ENCODE results near the gene C4BPA. TPM values are rescaled to one million over a fixed set of nuclear protein-coding genes. Genes with fewer than 3 reads are reported as not detected.

The C4BPA gene
- total and polyA plus RNA-seq, 4 donors, result 0.33 to 0.50 TPM; not detected in 2

GRCh38 chr1:207151920-207152319 is 47.9 kb downstream of the C4BPA start:
- no peaks in the 10 kb centered on the region for H3K36me3 ChIP-seq (ENCODE audit: control insufficient read depth in 1 of 2, insufficient read depth in 2 of 2, low read length in 1 of 2)
- intact Hi-C loops (cut with DNase I), result no loop called here
- H3K27me3 ChIP-seq (ENCODE audit: control insufficient read depth in 1 of 2, insufficient read depth in 2 of 2, low read length in 1 of 2), result no peaks in the 10 kb centered on the region
- no peak overlapping the region for H3K4me3 ChIP-seq (ENCODE audit: low read length in 2 of 2)
- H3K4me1 ChIP-seq (ENCODE audit: control insufficient read depth in 1 of 2, insufficient read depth in 2 of 2, low read length in 2 of 2), result no peaks in the 10 kb centered on the region
- no peak overlapping the region for H3K27ac ChIP-seq (ENCODE audit: low read depth in 1 of 2, low read length in 2 of 2)
- DNase-seq (no peak), ATAC-seq (ENCODE audit: low FRiP score) (no peak)
- peaks cover 4% of the 10 kb centered on the region for H3K9me3 ChIP-seq (ENCODE audit: control insufficient read depth, low read length)

- Histone ChIP-seq H3K4me3 (ENCODE audit: low read length in 2 of 2) (no peak overlapping the region), H3K27me3 (ENCODE audit: control insufficient read depth in 1 of 2, insufficient read depth in 2 of 2, low read length in 1 of 2) (no peaks in the 10 kb centered on the region)
- ATAC-seq (ENCODE audit: low FRiP score), result no peak
Measured at GRCh38 chr1:207152792-207153468, 48.9 kb downstream of the C4BPA start.

GRCh38 chr1:207155028-207155427 is 51.0 kb downstream of the C4BPA start:
- DNase-seq (no peak), ATAC-seq (ENCODE audit: low FRiP score) (no peak)
- Histone ChIP-seq H3K4me1 (ENCODE audit: control insufficient read depth in 1 of 2, insufficient read depth in 2 of 2, low read length in 2 of 2) (no peaks in the 10 kb centered on the region), H3K4me3 (ENCODE audit: low read length in 2 of 2) (no peak overlapping the region), H3K27me3 (ENCODE audit: control insufficient read depth in 1 of 2, insufficient read depth in 2 of 2, low read length in 1 of 2) (no peaks in the 10 kb centered on the region), H3K27ac (ENCODE audit: low read depth in 1 of 2, low read length in 2 of 2) (no peak overlapping the region), H3K9me3 (ENCODE audit: control insufficient read depth, low read length) (peaks cover 7% of the 10 kb centered on the region), H3K36me3 (ENCODE audit: control insufficient read depth in 1 of 2, insufficient read depth in 2 of 2, low read length in 1 of 2) (no peaks in the 10 kb centered on the region)
- intact Hi-C loops (cut with DNase I), result no loop called here
- 84 to 86% methylated on average over 3 of the region's 3 CpGs for WGBS, 2 donors

More at GRCh38 chr1:207152792-207153468, 48.9 kb downstream of the C4BPA start:
- Histone ChIP-seq H3K4me1 (ENCODE audit: control insufficient read depth in 1 of 2, insufficient read depth in 2 of 2, low read length in 2 of 2) (no peaks in the 10 kb centered on the region), H3K27ac (ENCODE audit: low read depth in 1 of 2, low read length in 2 of 2) (no peak overlapping the region), H3K36me3 (ENCODE audit: control insufficient read depth in 1 of 2, insufficient read depth in 2 of 2, low read length in 1 of 2) (no peaks in the 10 kb centered on the region), H3K9me3 (ENCODE audit: control insufficient read depth, low read length) (peaks cover 6% of the 10 kb centered on the region)
- 94 to 96% methylated on average over 5 of the region's 5 CpGs for WGBS, 2 donors
- no peak for DNase-seq
- intact Hi-C loops (cut with DNase I), result no loop called here

- Histone ChIP-seq H3K9me3 (ENCODE audit: control insufficient read depth, low read length) (peaks cover 7% of the 10 kb centered on the region), H3K27me3 (ENCODE audit: control insufficient read depth in 1 of 2, insufficient read depth in 2 of 2, low read length in 1 of 2) (no peaks in the 10 kb centered on the region), H3K4me1 (ENCODE audit: control insufficient read depth in 1 of 2, insufficient read depth in 2 of 2, low read length in 2 of 2) (no peaks in the 10 kb centered on the region), H3K27ac (ENCODE audit: low read depth in 1 of 2, low read length in 2 of 2) (no peak overlapping the region), H3K4me3 (ENCODE audit: low read length in 2 of 2) (no peak overlapping the region), H3K36me3 (ENCODE audit: control insufficient read depth in 1 of 2, insufficient read depth in 2 of 2, low read length in 1 of 2) (no peaks in the 10 kb centered on the region)
- no peak for DNase-seq
- ATAC-seq (ENCODE audit: low FRiP score), result no peak
- intact Hi-C loops (cut with DNase I), result no loop called here
Measured at GRCh38 chr1:207156095-207156494, 52.1 kb downstream of the C4BPA start.

GRCh38 chr1:207156826-207157225 is 52.8 kb downstream of the C4BPA start:
- intact Hi-C loops (cut with DNase I), result no loop called here
- H3K27ac ChIP-seq (ENCODE audit: low read depth in 1 of 2, low read length in 2 of 2), result no peak overlapping the region
- no peaks in the 10 kb centered on the region for H3K36me3 ChIP-seq (ENCODE audit: control insufficient read depth in 1 of 2, insufficient read depth in 2 of 2, low read length in 1 of 2)
- no peak overlapping the region for H3K4me3 ChIP-seq (ENCODE audit: low read length in 2 of 2)
- no peak for DNase-seq
- ATAC-seq (ENCODE audit: low FRiP score), result no peak
- WGBS, 2 donors, result 53 to 61% methylated on average over 5 of the region's 5 CpGs
- H3K4me1 ChIP-seq (ENCODE audit: control insufficient read depth in 1 of 2, insufficient read depth in 2 of 2, low read length in 2 of 2), result no peaks in the 10 kb centered on the region
- H3K9me3 ChIP-seq (ENCODE audit: control insufficient read depth, low read length), result peaks cover 5% of the 10 kb centered on the region
- no peaks in the 10 kb centered on the region for H3K27me3 ChIP-seq (ENCODE audit: control insufficient read depth in 1 of 2, insufficient read depth in 2 of 2, low read length in 1 of 2)

- ATAC-seq (ENCODE audit: low FRiP score), result no peak
- Histone ChIP-seq H3K4me3 (ENCODE audit: low read length in 2 of 2) (no peak overlapping the region), H3K36me3 (ENCODE audit: control insufficient read depth in 1 of 2, insufficient read depth in 2 of 2, low read length in 1 of 2) (no peaks in the 10 kb centered on the region), H3K9me3 (ENCODE audit: control insufficient read depth, low read length) (no peaks in the 10 kb centered on the region), H3K27ac (ENCODE audit: low read depth in 1 of 2, low read length in 2 of 2) (no peak overlapping the region), H3K27me3 (ENCODE audit: control insufficient read depth in 1 of 2, insufficient read depth in 2 of 2, low read length in 1 of 2) (no peaks in the 10 kb centered on the region), H3K4me1 (ENCODE audit: control insufficient read depth in 1 of 2, insufficient read depth in 2 of 2, low read length in 2 of 2) (no peaks in the 10 kb centered on the region)
- DNase-seq, result no peak
- intact Hi-C loops (cut with DNase I), result no loop called here
- WGBS, 2 donors, result 95 to 99% methylated on average over 1 of the region's 1 CpG
Measured at GRCh38 chr1:207164086-207164485, 60.1 kb downstream of the C4BPA start.

GRCh38 chr1:207172321-207172720 is 68.3 kb downstream of the C4BPA start:
- no peaks in the 10 kb centered on the region for H3K4me1 ChIP-seq (ENCODE audit: control insufficient read depth in 1 of 2, insufficient read depth in 2 of 2, low read length in 2 of 2)
- H3K36me3 ChIP-seq (ENCODE audit: control insufficient read depth in 1 of 2, insufficient read depth in 2 of 2, low read length in 1 of 2), result no peaks in the 10 kb centered on the region
- no peak for DNase-seq
- no peak overlapping the region for H3K27ac ChIP-seq (ENCODE audit: low read depth in 1 of 2, low read length in 2 of 2)
- intact Hi-C loops (cut with DNase I), result no loop called here
- 79 to 84% methylated on average over 2 of the region's 2 CpGs for WGBS, 2 donors
- H3K27me3 ChIP-seq (ENCODE audit: control insufficient read depth in 1 of 2, insufficient read depth in 2 of 2, low read length in 1 of 2), result no peaks in the 10 kb centered on the region
- no peak overlapping the region for H3K4me3 ChIP-seq (ENCODE audit: low read length in 2 of 2)
- H3K9me3 ChIP-seq (ENCODE audit: control insufficient read depth, low read length), result no peaks in the 10 kb centered on the region
- ATAC-seq (ENCODE audit: low FRiP score), result no peak

- Histone ChIP-seq H3K36me3 (ENCODE audit: control insufficient read depth in 1 of 2, insufficient read depth in 2 of 2, low read length in 1 of 2) (no peaks in the 10 kb centered on the region), H3K4me1 (ENCODE audit: control insufficient read depth in 1 of 2, insufficient read depth in 2 of 2, low read length in 2 of 2) (no peaks in the 10 kb centered on the region), H3K4me3 (ENCODE audit: low read length in 2 of 2) (no peak overlapping the region), H3K27me3 (ENCODE audit: control insufficient read depth in 1 of 2, insufficient read depth in 2 of 2, low read length in 1 of 2) (no peaks in the 10 kb centered on the region), H3K9me3 (ENCODE audit: control insufficient read depth, low read length) (no peaks in the 10 kb centered on the region), H3K27ac (ENCODE audit: low read depth in 1 of 2, low read length in 2 of 2) (no peak overlapping the region)
- ATAC-seq (ENCODE audit: low FRiP score) (no peak), DNase-seq (no peak)
- WGBS, 2 donors, result 93 to 96% methylated on average over 4 of the region's 4 CpGs
- intact Hi-C loops (cut with DNase I), result no loop called here
Measured at GRCh38 chr1:207172885-207173284, 68.9 kb downstream of the C4BPA start.

GRCh38 chr1:207173396-207173795 is 69.4 kb downstream of the C4BPA start:
- Histone ChIP-seq H3K4me1 (ENCODE audit: control insufficient read depth in 1 of 2, insufficient read depth in 2 of 2, low read length in 2 of 2) (no peaks in the 10 kb centered on the region), H3K9me3 (ENCODE audit: control insufficient read depth, low read length) (no peaks in the 10 kb centered on the region), H3K27me3 (ENCODE audit: control insufficient read depth in 1 of 2, insufficient read depth in 2 of 2, low read length in 1 of 2) (no peaks in the 10 kb centered on the region), H3K27ac (ENCODE audit: low read depth in 1 of 2, low read length in 2 of 2) (no peak overlapping the region), H3K36me3 (ENCODE audit: control insufficient read depth in 1 of 2, insufficient read depth in 2 of 2, low read length in 1 of 2) (no peaks in the 10 kb centered on the region), H3K4me3 (ENCODE audit: low read length in 2 of 2) (no peak overlapping the region)
- DNase-seq (no peak), ATAC-seq (ENCODE audit: low FRiP score) (no peak)
- WGBS, 2 donors, result 91 to 93% methylated on average over 4 of the region's 4 CpGs
- intact Hi-C loops (cut with DNase I), result no loop called here

Measured in aorta (tissue), 5 donors.